HCT116 (cell line): Measurements from ENCODE around the gene PGM2. TPM values are rescaled to one million over a fixed set of nuclear protein-coding genes. Genes with fewer than 3 reads are reported as not detected.

Experiments used
- ATAC-seq: fragments of 200-7000 bp; cut with Tn5 transposase; 2 replicates; pipeline ENCODE4 v1.9.1; 2020; ENCODE audit warnings: mild to moderate bottlenecking, moderate library complexity
- BruUV-seq: library from RNA; stranded (reverse); fragments of 400-500 nt; replicated peaks from 2 replicates; lab custom pipeline; 2021; lab: Mats Ljungman, UMichigan
- CTCF ChIA-PET: fragments of 300-600 bp; sonication (Branson Sonifier 250); formaldehyde crosslinking; loops from one replicate; lab custom pipeline; 2021; ENCODE audit warnings: antibody characterized with exemption; lab: Charles Lee
- POLR2A ChIA-PET: fragments of 300-600, 350-600 bp; sonication (Branson Sonifier 250); formaldehyde crosslinking; loops from one replicate; lab custom pipeline; 2021; ENCODE audit warnings: antibody characterized with exemption; lab: Charles Lee
- RAD21 ChIA-PET, 2 experiments: fragments of 300-600 bp; sonication (Branson Sonifier 250); formaldehyde crosslinking; loops; one replicate each; lab custom pipeline; 2023; ENCODE audit warnings: low total read pairs in 2 of 2; ENCODE audit not compliant: uncharacterized antibody in 2 of 2, unreplicated experiment in 2 of 2, low non-redundant PET in 1 of 2; lab: Charles Lee
- DNase-seq: peaks from one replicate; pipeline ENCODE4 v3.0.0-alpha.2; 2010; ENCODE audit warnings: low read depth, low spot score
- H2AFZ ChIP-seq: fragments of 200-600 bp; shearing (Covaris generic), sonication (generic); 2 replicates; pipeline ENCODE4 v1.6.1; 2017; ENCODE audit warnings: low read depth, mixed run types, mixed read lengths, antibody characterized with exemption, low read length; ENCODE audit not compliant: poor library complexity, severe bottlenecking
- H3K27ac ChIP-seq: 2 replicates; pipeline ENCODE4 v1.5.1; 2012; ENCODE audit warnings: low read depth, low read length
- H3K27me3 ChIP-seq: fragments of 200-600 bp; sonication (generic); 2 replicates; pipeline ENCODE4 v1.6.1; 2016; ENCODE audit warnings: mixed run types, low read length, mixed read lengths; ENCODE audit not compliant: insufficient read depth
- H3K36me3 ChIP-seq, 2 experiments: fragments of 200-500 bp in 1 of 2; fragments of 200-600 bp in 1 of 2; sonication (Bioruptor generic) in 1 of 2; sonication (generic) in 1 of 2; 2 replicates each; pipeline versions ENCODE4 v1.5.1 to v1.6.1; 2014 to 2016; ENCODE audit warnings: low read length in 2 of 2, inconsistent platforms in 1 of 2, mixed read lengths in 1 of 2, mixed run types in 1 of 2; ENCODE audit not compliant: insufficient read depth in 2 of 2, control insufficient read depth in 1 of 2
- H3K4me1 ChIP-seq, 2 experiments: fragments of 200-600 bp in 1 of 2; sonication (generic) in 1 of 2; 2 replicates each; pipeline versions ENCODE4 v1.5.1 to v1.6.1; 2012 to 2017; ENCODE audit warnings: low read length in 2 of 2, inconsistent platforms in 1 of 2, mild to moderate bottlenecking in 1 of 2, mixed read lengths in 1 of 2, mixed run types in 1 of 2, moderate library complexity in 1 of 2; ENCODE audit not compliant: insufficient read depth in 2 of 2, control insufficient read depth in 1 of 2
- H3K4me2 ChIP-seq: fragments of 200-600 bp; sonication (generic); 2 replicates; pipeline ENCODE4 v1.6.1; 2017; ENCODE audit warnings: mixed run types, low read length, mixed read lengths
- H3K4me3 ChIP-seq, 2 experiments: fragments of 200-600 bp in 1 of 2; sonication (generic) in 1 of 2; replicated peaks in 1 of 2; 2 replicates each; pipeline ENCODE4 v1.5.1; 2011 to 2016; ENCODE audit warnings: low read length in 2 of 2, control low read depth in 1 of 2, low read depth in 1 of 2, mild to moderate bottlenecking in 1 of 2, mixed read lengths in 1 of 2, mixed run types in 1 of 2
- H3K79me2 ChIP-seq: fragments of 200-600 bp; sonication (generic); 2 replicates; pipeline ENCODE4 v1.6.1; 2017; ENCODE audit warnings: mild to moderate bottlenecking, mixed run types, low read length, moderate library complexity, mixed read lengths; ENCODE audit not compliant: insufficient read depth
- H3K9ac ChIP-seq: fragments of 200-600 bp; sonication (generic); 2 replicates; pipeline ENCODE4 v1.6.1; 2016; ENCODE audit warnings: low read length, mixed read lengths
- H3K9me2 ChIP-seq: fragments of 200-600 bp; sonication (generic), shearing (Covaris generic); 2 replicates; pipeline ENCODE4 v1.6.1; 2017; ENCODE audit warnings: mixed run types, mild to moderate bottlenecking, moderate library complexity; ENCODE audit not compliant: insufficient read depth
- H3K9me3 ChIP-seq, 2 experiments: fragments of 200-500 bp in 1 of 2; fragments of 200-600 bp in 1 of 2; sonication (Bioruptor generic) in 1 of 2; sonication (generic) in 1 of 2; 2 replicates each; pipeline ENCODE4 v1.6.1; 2014 to 2017; ENCODE audit warnings: low read length in 2 of 2, mixed read lengths in 2 of 2, inconsistent platforms in 1 of 2, low read depth in 1 of 2, mild to moderate bottlenecking in 1 of 2, mixed run types in 1 of 2, moderate library complexity in 1 of 2; ENCODE audit not compliant: control insufficient read depth in 1 of 2, insufficient read depth in 1 of 2
- H4K20me1 ChIP-seq: fragments of 200-600 bp; sonication (generic), shearing (Covaris generic); 2 replicates; pipeline ENCODE4 v1.6.1; 2017; ENCODE audit warnings: mixed run types, mild to moderate bottlenecking, moderate library complexity; ENCODE audit not compliant: insufficient read depth
- CBX3 ChIP-seq: IDR thresholded peaks from 2 replicates; pipeline ENCODE4 v1.6.1; 2012; ENCODE audit warnings: low read depth
- CEBPB ChIP-seq: IDR thresholded peaks from 2 replicates; pipeline ENCODE4 v1.6.1; 2012; ENCODE audit warnings: low read depth
- CTCF ChIP-seq, 3 experiments: fragments of 200-600 bp in 1 of 3; sonication (generic) in 1 of 3; IDR thresholded peaks in 2 of 3; conservative IDR thresholded peaks in 1 of 3; 2 replicates each; pipeline ENCODE4 v1.5.1; 2012 to 2017; ENCODE audit warnings: low read depth in 2 of 3, low read length in 2 of 3, antibody characterized with exemption in 1 of 3, borderline replicate concordance in 1 of 3, control low read depth in 1 of 3, mild to moderate bottlenecking in 1 of 3, mixed read lengths in 1 of 3, mixed run types in 1 of 3, moderate library complexity in 1 of 3; ENCODE audit not compliant: insufficient read depth in 1 of 3
- ELF1 ChIP-seq: IDR thresholded peaks from 2 replicates; pipeline ENCODE4 v1.6.1; 2012; ENCODE audit warnings: low read depth, borderline replicate concordance
- EZH2 ChIP-seq: fragments of 200-600 bp; sonication (generic); IDR thresholded peaks from 2 replicates; pipeline ENCODE4 v1.6.1; 2017; ENCODE audit warnings: antibody characterized with exemption, mixed run types
- EZH2phosphoT487 ChIP-seq: fragments of 200-600 bp; IDR thresholded peaks from 2 replicates; pipeline ENCODE4 v1.6.1; 2018; ENCODE audit warnings: antibody characterized with exemption, borderline replicate concordance
- RAD21 ChIP-seq: IDR thresholded peaks from 2 replicates; pipeline ENCODE4 v1.6.1; 2012; ENCODE audit warnings: low read depth, mild to moderate bottlenecking
- SIN3A ChIP-seq: IDR thresholded peaks from 2 replicates; pipeline ENCODE4 v1.6.1; 2012; ENCODE audit warnings: low read depth
- YY1 ChIP-seq: IDR thresholded peaks from 2 replicates; pipeline ENCODE4 v1.6.1; 2011; ENCODE audit warnings: low read length, low read depth, moderate library complexity, mild to moderate bottlenecking; ENCODE audit not compliant: insufficient replicate concordance; ENCODE audit errors: extremely low read depth
- ZFX ChIP-seq: fragments of 450-650 bp; IDR thresholded peaks from 2 replicates; pipeline ENCODE4 v1.6.1; 2017
- intact Hi-C: fragments of 100-400 bp; cut with micrococcal nuclease; formaldehyde crosslinking; loops from 2 replicates; pipeline ENCODE4 v1.10.0; 2022
- total RNA-seq: library from RNA; stranded (reverse); gene quantifications from one replicate; pipeline ENCODE4 v1.2.1, GENCODE V29; 2021; ENCODE audit not compliant: unreplicated experiment
- TF ChIP-seq, protein P1 (sequence below): IDR thresholded peaks from 2 replicates; pipeline ENCODE4 v1.6.1; 2011; ENCODE audit warnings: mild to moderate bottlenecking, low read length, moderate library complexity; ENCODE audit not compliant: insufficient replicate concordance; ENCODE audit errors: extremely low read depth
- TF ChIP-seq, protein P2 (sequence below): IDR thresholded peaks from 2 replicates; pipeline ENCODE4 v1.6.1; 2012

PGM2 gene
- total RNA-seq, 1 experiment from 2014 or later, result 48.6 TPM

- intact Hi-C loops, result no loop called here
- no peaks in the 10 kb centered on the region for H3K36me3 ChIP-seq
- H3K4me2 ChIP-seq, result no peak overlapping the region
- no peak for ATAC-seq
- POLR2A ChIA-PET, result no interaction called here
- no peak for DNase-seq
- H3K9me3 ChIP-seq, result no peaks in the 10 kb centered on the region
- no TSS peak for BruUV-seq
- H3K27me3 ChIP-seq, result no peaks in the 10 kb centered on the region
- H3K79me2 ChIP-seq, result no peaks in the 10 kb centered on the region
- H3K4me1 ChIP-seq, result no peaks in the 10 kb centered on the region
- no peak overlapping the region for H3K9ac ChIP-seq
- H2AFZ ChIP-seq, result no peak overlapping the region
- no peak for TF ChIP-seq EZH2phosphoT487
- no peak for TF ChIP-seq EZH2
- no peak for TF ChIP-seq SIN3A
- TF ChIP-seq CEBPB, result no peak
- no peak for TF ChIP-seq ELF1
- TF ChIP-seq ZFX, result no peak
- no peak for TF ChIP-seq YY1
- TF ChIP-seq CTCF (IDR thresholded peaks at IDR 0.05 in 2 of 3, conservative IDR thresholded peaks at IDR 0.05 in 1 of 3; ENCODE audit: borderline replicate concordance in 1 of 3, insufficient read depth in 1 of 3, low read depth in 2 of 3, low read length in 2 of 3), result no peak
- no peak for TF ChIP-seq CBX3
- no peak for TF ChIP-seq RAD21
- TF ChIP-seq, protein P1, sequence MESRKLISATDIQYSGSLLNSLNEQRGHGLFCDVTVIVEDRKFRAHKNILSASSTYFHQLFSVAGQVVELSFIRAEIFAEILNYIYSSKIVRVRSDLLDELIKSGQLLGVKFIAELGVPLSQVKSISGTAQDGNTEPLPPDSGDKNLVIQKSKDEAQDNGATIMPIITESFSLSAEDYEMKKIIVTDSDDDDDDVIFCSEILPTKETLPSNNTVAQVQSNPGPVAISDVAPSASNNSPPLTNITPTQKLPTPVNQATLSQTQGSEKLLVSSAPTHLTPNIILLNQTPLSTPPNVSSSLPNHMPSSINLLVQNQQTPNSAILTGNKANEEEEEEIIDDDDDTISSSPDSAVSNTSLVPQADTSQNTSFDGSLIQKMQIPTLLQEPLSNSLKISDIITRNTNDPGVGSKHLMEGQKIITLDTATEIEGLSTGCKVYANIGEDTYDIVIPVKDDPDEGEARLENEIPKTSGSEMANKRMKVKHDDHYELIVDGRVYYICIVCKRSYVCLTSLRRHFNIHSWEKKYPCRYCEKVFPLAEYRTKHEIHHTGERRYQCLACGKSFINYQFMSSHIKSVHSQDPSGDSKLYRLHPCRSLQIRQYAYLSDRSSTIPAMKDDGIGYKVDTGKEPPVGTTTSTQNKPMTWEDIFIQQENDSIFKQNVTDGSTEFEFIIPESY, result no peak
- TF ChIP-seq, protein P2, sequence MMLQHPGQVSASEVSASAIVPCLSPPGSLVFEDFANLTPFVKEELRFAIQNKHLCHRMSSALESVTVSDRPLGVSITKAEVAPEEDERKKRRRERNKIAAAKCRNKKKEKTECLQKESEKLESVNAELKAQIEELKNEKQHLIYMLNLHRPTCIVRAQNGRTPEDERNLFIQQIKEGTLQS, result no peak
- H4K20me1 ChIP-seq, result no peaks in the 10 kb centered on the region
- no peaks in the 10 kb centered on the region for H3K9me2 ChIP-seq
- H3K4me3 ChIP-seq, result no peak overlapping the region
- no peak overlapping the region for H3K27ac ChIP-seq
- CTCF ChIA-PET, result no interaction called here
- RAD21 ChIA-PET, result no interaction called here
Measured at GRCh38 chr4:37884855-37885487, 58.5 kb downstream of the PGM2 start.
